WTC11 (cell line): ENCODE measurements around the gene FBN2. TPM values are rescaled to one million over a fixed set of nuclear protein-coding genes. Genes with fewer than 3 reads are reported as not detected.

ENCODE experiments used
- ATAC-seq: fragments of 200-7000 bp; cut with Tn5 transposase; 2 replicates; pipeline ENCODE4 v1.10.0; 2021; ENCODE audit warnings: mild to moderate bottlenecking, moderate library complexity
- CTCF ChIA-PET: fragments of 300-600 bp; sonication (Branson Sonifier 250); formaldehyde crosslinking; loops from one replicate; lab custom pipeline; 2021; ENCODE audit warnings: antibody characterized with exemption; lab: Charles Lee
- POLR2A ChIA-PET: fragments of 350-600 bp; sonication (Branson Sonifier 250); formaldehyde crosslinking; loops from one replicate; lab custom pipeline; 2021; ENCODE audit warnings: antibody characterized with exemption; lab: Charles Lee
- DNase-seq: peaks from one replicate; pipeline ENCODE4 v3.0.0; 2021; ENCODE audit warnings: low spot score
- H3K27ac Mint-ChIP-seq: 2 replicates; pipeline ENCODE4 v1.8.0; 2021; ENCODE audit warnings: mixed read lengths
- H3K27me3 Mint-ChIP-seq: 2 replicates; pipeline ENCODE4 v1.8.0; 2021; ENCODE audit warnings: low read depth, mild to moderate bottlenecking, moderate library complexity, mixed read lengths
- H3K36me3 Mint-ChIP-seq: 2 replicates; pipeline ENCODE4 v1.8.0; 2021; ENCODE audit warnings: mixed read lengths
- H3K4me1 Mint-ChIP-seq: 2 replicates; pipeline ENCODE4 v1.8.0; 2022; ENCODE audit warnings: mixed read lengths
- H3K4me3 Mint-ChIP-seq: 2 replicates; pipeline ENCODE4 v1.8.0; 2021; ENCODE audit warnings: mild to moderate bottlenecking, moderate library complexity, mixed read lengths
- H3K9me3 Mint-ChIP-seq: 2 replicates; pipeline ENCODE4 v1.8.0; 2021; ENCODE audit warnings: mixed read lengths
- ARID4B ChIP-seq: sonication (generic); formaldehyde crosslinking; IDR thresholded peaks from 2 replicates; pipeline ENCODE4 v1.8.0; 2023; ENCODE audit warnings: missing genetic modification reagents, mild to moderate bottlenecking, borderline replicate concordance
- CTCF ChIP-seq: fragments of 200-600 bp; IDR thresholded peaks from 2 replicates; pipeline ENCODE4 v1.8.0; 2022; ENCODE audit warnings: antibody characterized with exemption
- FOXP1 ChIP-seq: sonication (generic); formaldehyde crosslinking; IDR thresholded peaks from 2 replicates; pipeline ENCODE4 v1.8.0; 2022; ENCODE audit warnings: missing genetic modification reagents, mild to moderate bottlenecking, moderate library complexity, borderline replicate concordance
- GABPB1 ChIP-seq: sonication (generic); formaldehyde crosslinking; IDR thresholded peaks from 2 replicates; pipeline ENCODE4 v1.8.1; 2023; ENCODE audit warnings: mild to moderate bottlenecking, missing genetic modification reagents
- GRHL2 ChIP-seq: fragments of 250-450 bp; sonication (Bioruptor Pico); IDR thresholded peaks from 2 replicates; pipeline ENCODE4 v1.8.0; 2022; ENCODE audit warnings: mild to moderate bottlenecking, moderate library complexity; ENCODE audit not compliant: insufficient replicate concordance, severe bottlenecking
- JUN ChIP-seq: sonication (generic); formaldehyde crosslinking; IDR thresholded peaks from 2 replicates; pipeline ENCODE4 v1.8.0; 2023; ENCODE audit warnings: mild to moderate bottlenecking, missing genetic modification reagents
- NR2C2 ChIP-seq: sonication (generic); formaldehyde crosslinking; IDR thresholded peaks from 2 replicates; pipeline ENCODE4 v1.8.0; 2022; ENCODE audit warnings: mild to moderate bottlenecking, missing genetic modification reagents
- NR3C1 ChIP-seq: sonication (generic); formaldehyde crosslinking; conservative IDR thresholded peaks from 2 replicates; pipeline ENCODE4 v1.8.1; 2023; ENCODE audit warnings: low read depth, mild to moderate bottlenecking, missing genetic modification reagents
- PREB ChIP-seq: sonication (generic); formaldehyde crosslinking; IDR thresholded peaks from 2 replicates; pipeline ENCODE4 v1.8.1; 2022; ENCODE audit warnings: mild to moderate bottlenecking, missing genetic modification reagents, moderate library complexity, borderline replicate concordance
- SMAD3 ChIP-seq: sonication (generic); formaldehyde crosslinking; IDR thresholded peaks from 2 replicates; pipeline ENCODE4 v1.8.0; 2022; ENCODE audit warnings: missing genetic modification reagents, mild to moderate bottlenecking, borderline replicate concordance
- TCF7 ChIP-seq: sonication (generic); formaldehyde crosslinking; IDR thresholded peaks from 2 replicates; pipeline ENCODE4 v1.8.0; 2022; ENCODE audit warnings: mild to moderate bottlenecking, low read depth, missing genetic modification reagents, moderate library complexity
- USF1 ChIP-seq: sonication (generic); formaldehyde crosslinking; IDR thresholded peaks from 2 replicates; pipeline ENCODE4 v1.8.0; 2022; ENCODE audit warnings: mild to moderate bottlenecking, missing genetic modification reagents
- ZNF396 ChIP-seq: fragments of 250-450 bp; sonication (Bioruptor Pico); IDR thresholded peaks from 2 replicates; pipeline ENCODE4 v1.8.0; 2021; ENCODE audit warnings: mild to moderate bottlenecking, moderate library complexity, borderline replicate concordance
- total RNA-seq: library from RNA; stranded (reverse); gene quantifications from 3 replicates; pipeline ENCODE4 v1.2.3, GENCODE V29; 2021
- TF ChIP-seq, protein P1 (sequence below): sonication (generic); formaldehyde crosslinking; IDR thresholded peaks from 2 replicates; pipeline ENCODE4 v1.8.1; 2023; ENCODE audit warnings: mild to moderate bottlenecking, missing genetic modification reagents
- TF ChIP-seq, protein P2 (sequence below): sonication (generic); formaldehyde crosslinking; IDR thresholded peaks from 2 replicates; pipeline ENCODE4 v1.8.1; 2023; ENCODE audit warnings: mild to moderate bottlenecking, moderate library complexity, missing genetic modification reagents
- TF ChIP-seq, protein P3 (sequence below): sonication (generic); formaldehyde crosslinking; IDR thresholded peaks from 2 replicates; pipeline ENCODE4 v1.8.0; 2022; ENCODE audit warnings: mild to moderate bottlenecking, missing genetic modification reagents
- TF ChIP-seq, protein P4 (sequence below): sonication (generic); formaldehyde crosslinking; IDR thresholded peaks from 2 replicates; pipeline ENCODE4 v1.8.1; 2022; ENCODE audit warnings: missing genetic modification reagents, borderline replicate concordance
- TF ChIP-seq, protein P5 (sequence below): sonication (generic); formaldehyde crosslinking; IDR thresholded peaks from 2 replicates; pipeline ENCODE4 v1.8.1; 2023; ENCODE audit warnings: mild to moderate bottlenecking, missing genetic modification reagents, moderate library complexity

Gene FBN2
- total RNA-seq, 1 experiment from 2014 or later: 56.7 TPM

DNA sequence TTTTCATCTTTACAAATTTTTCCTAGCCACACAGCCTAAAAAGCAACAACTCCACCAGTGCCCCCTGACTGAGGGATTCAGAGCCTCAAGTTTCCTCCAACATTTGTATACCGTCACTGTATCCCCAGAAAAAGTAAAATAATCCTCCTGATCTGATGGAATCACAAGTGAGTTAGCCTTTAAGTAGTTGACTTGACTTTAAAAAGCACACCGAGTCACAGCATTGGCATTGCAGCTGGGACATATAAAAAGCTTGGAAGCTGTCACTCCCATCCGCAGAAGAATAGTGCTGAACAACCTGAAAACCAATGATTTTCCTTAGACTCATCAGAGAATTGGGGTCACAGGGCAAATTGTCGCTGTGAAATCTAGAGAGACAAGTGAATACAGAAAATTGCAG is 41.6 kb upstream of the FBN2 start (continued):
- TF ChIP-seq, protein P1, sequence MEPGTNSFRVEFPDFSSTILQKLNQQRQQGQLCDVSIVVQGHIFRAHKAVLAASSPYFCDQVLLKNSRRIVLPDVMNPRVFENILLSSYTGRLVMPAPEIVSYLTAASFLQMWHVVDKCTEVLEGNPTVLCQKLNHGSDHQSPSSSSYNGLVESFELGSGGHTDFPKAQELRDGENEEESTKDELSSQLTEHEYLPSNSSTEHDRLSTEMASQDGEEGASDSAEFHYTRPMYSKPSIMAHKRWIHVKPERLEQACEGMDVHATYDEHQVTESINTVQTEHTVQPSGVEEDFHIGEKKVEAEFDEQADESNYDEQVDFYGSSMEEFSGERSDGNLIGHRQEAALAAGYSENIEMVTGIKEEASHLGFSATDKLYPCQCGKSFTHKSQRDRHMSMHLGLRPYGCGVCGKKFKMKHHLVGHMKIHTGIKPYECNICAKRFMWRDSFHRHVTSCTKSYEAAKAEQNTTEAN (CRISPR knock-in tag): no peak
- TF ChIP-seq ARID4B (CRISPR knock-in tag) (no peak), GRHL2 (CRISPR knock-in tag) (no peak)
- TF ChIP-seq, protein P2, sequence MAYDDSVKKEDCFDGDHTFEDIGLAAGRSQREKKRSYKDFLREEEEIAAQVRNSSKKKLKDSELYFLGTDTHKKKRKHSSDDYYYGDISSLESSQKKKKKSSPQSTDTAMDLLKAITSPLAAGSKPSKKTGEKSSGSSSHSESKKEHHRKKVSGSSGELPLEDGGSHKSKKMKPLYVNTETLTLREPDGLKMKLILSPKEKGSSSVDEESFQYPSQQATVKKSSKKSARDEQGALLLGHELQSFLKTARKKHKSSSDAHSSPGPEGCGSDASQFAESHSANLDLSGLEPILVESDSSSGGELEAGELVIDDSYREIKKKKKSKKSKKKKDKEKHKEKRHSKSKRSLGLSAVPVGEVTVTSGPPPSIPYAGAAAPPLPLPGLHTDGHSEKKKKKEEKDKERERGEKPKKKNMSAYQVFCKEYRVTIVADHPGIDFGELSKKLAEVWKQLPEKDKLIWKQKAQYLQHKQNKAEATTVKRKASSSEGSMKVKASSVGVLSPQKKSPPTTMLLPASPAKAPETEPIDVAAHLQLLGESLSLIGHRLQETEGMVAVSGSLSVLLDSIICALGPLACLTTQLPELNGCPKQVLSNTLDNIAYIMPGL (CRISPR knock-in tag): no peak
- TF ChIP-seq, protein P3, sequence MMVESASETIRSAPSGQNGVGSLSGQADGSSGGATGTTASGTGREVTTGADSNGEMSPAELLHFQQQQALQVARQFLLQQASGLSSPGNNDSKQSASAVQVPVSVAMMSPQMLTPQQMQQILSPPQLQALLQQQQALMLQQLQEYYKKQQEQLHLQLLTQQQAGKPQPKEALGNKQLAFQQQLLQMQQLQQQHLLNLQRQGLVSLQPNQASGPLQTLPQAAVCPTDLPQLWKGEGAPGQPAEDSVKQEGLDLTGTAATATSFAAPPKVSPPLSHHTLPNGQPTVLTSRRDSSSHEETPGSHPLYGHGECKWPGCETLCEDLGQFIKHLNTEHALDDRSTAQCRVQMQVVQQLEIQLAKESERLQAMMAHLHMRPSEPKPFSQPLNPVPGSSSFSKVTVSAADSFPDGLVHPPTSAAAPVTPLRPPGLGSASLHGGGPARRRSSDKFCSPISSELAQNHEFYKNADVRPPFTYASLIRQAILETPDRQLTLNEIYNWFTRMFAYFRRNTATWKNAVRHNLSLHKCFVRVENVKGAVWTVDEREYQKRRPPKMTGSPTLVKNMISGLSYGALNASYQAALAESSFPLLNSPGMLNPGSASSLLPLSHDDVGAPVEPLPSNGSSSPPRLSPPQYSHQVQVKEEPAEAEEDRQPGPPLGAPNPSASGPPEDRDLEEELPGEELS: no peak

DNA sequence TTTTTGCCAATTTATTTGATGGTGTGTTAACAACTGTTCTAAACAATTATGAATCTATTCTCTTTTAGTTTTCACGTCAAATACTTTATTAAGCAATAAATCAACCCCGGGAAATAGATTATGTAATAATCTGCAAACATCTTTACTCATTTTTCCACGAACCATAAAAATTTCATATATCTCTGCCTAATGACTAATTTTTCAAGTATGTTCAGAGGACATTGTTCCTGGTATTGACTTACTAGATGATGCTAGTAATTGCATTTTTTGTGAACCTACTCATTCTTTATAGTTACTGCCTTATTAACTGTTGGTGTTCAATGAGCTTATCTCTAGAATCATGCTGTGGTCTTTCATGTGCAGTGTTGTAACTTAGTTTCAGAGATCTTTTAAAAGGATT is 41.0 kb upstream of the FBN2 start:
- ChIA-PET POLR2A (no interaction called here), CTCF (no interaction called here)
- Mint-ChIP-seq H3K27me3 (no peaks in the 10 kb centered on the region), H3K4me3 (no peak overlapping the region), H3K9me3 (peaks cover 21% of the 10 kb centered on the region), H3K4me1 (no peaks in the 10 kb centered on the region), H3K27ac (no peak overlapping the region), H3K36me3 (0 out of 2 replicates have a peak, but pooled peaks cover 2% of the 10 kb centered on the region)
- TF ChIP-seq, protein P4, sequence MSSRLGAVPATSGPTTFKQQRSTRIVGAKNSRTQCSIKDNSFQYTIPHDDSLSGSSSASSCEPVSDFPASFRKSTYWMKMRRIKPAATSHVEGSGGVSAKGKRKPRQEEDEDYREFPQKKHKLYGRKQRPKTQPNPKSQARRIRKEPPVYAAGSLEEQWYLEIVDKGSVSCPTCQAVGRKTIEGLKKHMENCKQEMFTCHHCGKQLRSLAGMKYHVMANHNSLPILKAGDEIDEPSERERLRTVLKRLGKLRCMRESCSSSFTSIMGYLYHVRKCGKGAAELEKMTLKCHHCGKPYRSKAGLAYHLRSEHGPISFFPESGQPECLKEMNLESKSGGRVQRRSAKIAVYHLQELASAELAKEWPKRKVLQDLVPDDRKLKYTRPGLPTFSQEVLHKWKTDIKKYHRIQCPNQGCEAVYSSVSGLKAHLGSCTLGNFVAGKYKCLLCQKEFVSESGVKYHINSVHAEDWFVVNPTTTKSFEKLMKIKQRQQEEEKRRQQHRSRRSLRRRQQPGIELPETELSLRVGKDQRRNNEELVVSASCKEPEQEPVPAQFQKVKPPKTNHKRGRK (CRISPR knock-in tag): no peak
- no peak for TF ChIP-seq JUN
- TF ChIP-seq NR3C1 (CRISPR knock-in tag): no peak
- TF ChIP-seq CTCF: no peak
- no peak for TF ChIP-seq NR2C2 (CRISPR knock-in tag)
- no peak for TF ChIP-seq FOXP1
- no peak for TF ChIP-seq SMAD3 (CRISPR knock-in tag)
- TF ChIP-seq USF1 (CRISPR knock-in tag): no peak
- TF ChIP-seq ZNF396 (CRISPR knock-in tag): no peak
- no peak for TF ChIP-seq TCF7 (CRISPR knock-in tag)
- no peak for TF ChIP-seq GABPB1 (CRISPR knock-in tag)
- TF ChIP-seq PREB (CRISPR knock-in tag): no peak
- TF ChIP-seq, protein P5, sequence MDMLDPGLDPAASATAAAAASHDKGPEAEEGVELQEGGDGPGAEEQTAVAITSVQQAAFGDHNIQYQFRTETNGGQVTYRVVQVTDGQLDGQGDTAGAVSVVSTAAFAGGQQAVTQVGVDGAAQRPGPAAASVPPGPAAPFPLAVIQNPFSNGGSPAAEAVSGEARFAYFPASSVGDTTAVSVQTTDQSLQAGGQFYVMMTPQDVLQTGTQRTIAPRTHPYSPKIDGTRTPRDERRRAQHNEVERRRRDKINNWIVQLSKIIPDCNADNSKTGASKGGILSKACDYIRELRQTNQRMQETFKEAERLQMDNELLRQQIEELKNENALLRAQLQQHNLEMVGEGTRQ (CRISPR knock-in tag): no peak
- no peak for ATAC-seq
- no peak for DNase-seq
